NCI-H2171 treated with DMSO at 0.1 percent for 48 hours (cell line): ENCODE measurements around the gene PIGM.

Source experiments
- DNase-seq: peaks from one replicate; lab custom pipeline; 2025; lab: John Stamatoyannopoulos, UW

PIGM gene

DNA sequence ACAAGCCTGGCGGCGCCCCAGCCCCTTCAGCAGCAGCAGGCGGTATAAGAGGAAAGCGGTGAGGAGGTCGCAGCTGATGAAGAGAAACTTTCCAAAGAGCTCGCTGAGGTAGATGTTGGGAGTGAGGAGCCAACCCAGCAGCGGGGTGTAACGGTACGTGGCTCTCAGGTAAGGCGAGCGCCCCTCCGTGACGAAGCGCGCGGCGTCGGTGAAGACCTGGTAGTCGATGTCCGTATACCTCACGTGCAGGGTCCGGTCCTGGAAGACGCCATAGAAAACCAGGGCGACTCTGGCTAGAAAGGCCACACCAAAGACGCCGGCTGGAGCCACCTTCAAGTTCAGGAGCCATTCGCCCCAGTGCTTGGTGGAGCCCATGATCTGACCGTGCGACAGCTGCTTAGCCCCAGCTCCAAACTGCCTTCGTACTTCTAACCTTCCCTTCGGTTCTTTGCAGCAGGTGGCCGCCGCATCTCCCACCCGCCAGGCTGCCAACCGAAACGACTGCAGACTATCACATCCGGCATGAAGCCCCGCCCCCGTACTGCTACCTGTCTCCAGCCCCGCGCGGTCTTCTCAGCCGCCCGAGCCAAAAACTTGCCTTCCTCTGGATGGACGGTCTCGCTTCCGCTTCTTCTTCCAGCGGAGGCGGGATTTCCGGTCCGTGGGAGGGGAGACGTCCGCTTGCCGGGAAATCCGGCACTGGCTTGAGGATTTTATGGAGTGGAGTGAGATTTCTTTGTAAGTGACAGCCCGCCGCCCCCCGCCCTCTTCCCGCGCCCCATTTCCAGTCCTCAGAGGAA is at the start of gene PIGM:
Gene PIGM, minus strand, starts transcription at position 626 of the 800 bp plus-strand sequence. Its CDS starts 251 bp downstream, at position 375.
- peak; percentile 98 for DNase-seq

DNA sequence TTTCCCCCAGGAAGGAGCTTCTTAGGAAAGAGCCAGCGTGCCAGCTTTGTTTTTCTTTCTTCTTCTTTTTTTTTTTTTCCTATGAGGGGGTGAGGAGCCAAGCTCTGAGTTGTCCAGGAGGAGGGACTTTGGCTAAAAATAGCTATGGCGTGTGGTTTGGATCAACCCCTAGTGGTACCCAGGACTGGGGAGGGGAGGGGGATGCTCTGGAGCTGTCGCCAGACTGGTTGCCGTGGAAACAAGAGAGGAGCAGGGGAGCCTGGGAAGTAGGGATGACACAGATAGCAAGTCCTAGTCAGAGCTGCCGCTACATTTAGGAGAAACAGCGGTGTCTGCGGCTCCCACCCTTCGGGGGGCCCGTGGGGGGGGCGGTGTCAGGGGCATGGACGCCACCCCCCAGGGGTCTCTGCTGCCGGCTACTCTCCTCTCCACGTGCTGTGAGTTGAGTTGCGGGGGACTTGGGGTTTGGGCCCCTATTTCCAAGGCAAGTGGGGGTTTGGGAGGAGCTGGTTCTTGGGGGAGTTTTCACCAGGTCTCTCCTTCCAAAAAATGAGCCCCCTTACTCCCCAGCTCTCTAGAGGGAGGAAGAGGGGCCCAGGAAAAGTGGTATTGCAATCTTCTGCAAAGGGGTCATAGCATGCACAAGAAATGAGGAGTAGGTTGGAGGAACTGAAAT is 49.6 kb upstream of the PIGM start, which contains the start of gene KCNJ9:
Gene KCNJ9, plus strand, starts transcription at position 278 of the 676 bp plus-strand sequence. CDS start 2,493 bp downstream, outside the sequence.
- DNase-seq, result peak; percentile 68

GRCh38 chr1:160080381-160081100 is 48.8 kb upstream of the PIGM start:
- peak; percentile 38 for DNase-seq

DNA sequence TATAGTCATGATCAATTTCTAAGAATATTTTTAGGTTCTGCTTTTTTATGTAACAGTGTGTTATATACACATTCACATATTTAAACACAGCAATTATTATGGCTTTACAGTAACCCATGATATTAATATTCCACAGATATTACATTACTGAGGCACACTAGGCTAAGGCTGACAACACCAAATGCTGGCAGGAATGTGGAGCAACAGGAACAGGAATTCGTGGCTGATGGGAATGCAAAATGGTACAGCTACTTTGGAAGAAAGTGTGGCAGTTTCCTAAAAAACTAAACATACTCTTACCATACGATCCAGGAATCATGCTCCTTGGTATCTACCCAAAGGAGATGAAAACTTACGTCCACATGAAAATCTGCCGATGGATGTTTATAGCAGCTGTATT is 47.7 kb upstream of the PIGM start:
- no peak for DNase-seq

GRCh38 chr1:160078512-160079195 is 46.9 kb upstream of the PIGM start:
- DNase-seq, result no peak

DNA sequence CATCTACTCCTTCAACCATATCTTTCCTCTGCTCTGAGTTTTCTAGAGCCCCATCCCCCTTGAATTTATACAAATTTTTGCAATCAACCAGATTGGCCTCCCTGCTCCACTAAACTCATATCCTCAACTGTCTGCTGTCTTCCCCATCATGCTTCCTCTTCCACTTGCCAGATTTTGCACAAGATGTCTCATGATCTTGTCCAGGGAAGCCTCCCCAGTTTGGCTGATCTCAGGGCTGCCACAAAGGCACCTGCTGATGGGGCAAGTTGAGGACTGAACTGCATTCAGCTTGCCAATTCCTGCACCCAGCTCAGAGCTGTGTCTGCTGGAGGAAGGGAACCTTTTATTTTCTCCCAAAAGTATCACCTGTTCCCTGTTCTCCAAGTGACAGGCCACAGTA is 45.7 kb upstream of the PIGM start:
- no peak for DNase-seq

DNA sequence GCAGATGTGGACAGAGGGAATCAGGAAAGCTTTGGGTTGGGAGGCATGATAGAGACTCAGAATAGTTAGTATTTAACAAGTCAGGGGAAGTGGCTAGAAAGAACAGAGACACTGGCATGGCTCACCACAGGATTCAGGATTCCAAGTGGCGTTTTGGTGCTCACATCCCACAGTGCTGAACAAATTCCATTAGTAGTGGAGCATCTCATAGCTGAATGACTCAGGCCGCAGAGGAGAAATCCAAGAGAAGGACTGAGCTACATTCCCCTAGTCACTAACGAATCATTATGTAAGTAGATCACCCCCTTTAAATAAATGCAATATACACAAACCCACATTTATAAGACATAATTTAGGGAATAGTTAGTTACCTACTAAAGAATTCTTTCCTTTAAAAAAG is 44.5 kb upstream of the PIGM start:
- no peak for DNase-seq

GRCh38 chr1:160075836-160076235 is 44.0 kb upstream of the PIGM start:
- no peak for DNase-seq

GRCh38 chr1:160074865-160075264 is 43.1 kb upstream of the PIGM start:
- no peak for DNase-seq

GRCh38 chr1:160071289-160071688 is 39.5 kb upstream of the PIGM start:
- no peak for DNase-seq

GRCh38 chr1:160070243-160071163 is 38.7 kb upstream of the PIGM start:
- DNase-seq, result peak; percentile 77

DNA sequence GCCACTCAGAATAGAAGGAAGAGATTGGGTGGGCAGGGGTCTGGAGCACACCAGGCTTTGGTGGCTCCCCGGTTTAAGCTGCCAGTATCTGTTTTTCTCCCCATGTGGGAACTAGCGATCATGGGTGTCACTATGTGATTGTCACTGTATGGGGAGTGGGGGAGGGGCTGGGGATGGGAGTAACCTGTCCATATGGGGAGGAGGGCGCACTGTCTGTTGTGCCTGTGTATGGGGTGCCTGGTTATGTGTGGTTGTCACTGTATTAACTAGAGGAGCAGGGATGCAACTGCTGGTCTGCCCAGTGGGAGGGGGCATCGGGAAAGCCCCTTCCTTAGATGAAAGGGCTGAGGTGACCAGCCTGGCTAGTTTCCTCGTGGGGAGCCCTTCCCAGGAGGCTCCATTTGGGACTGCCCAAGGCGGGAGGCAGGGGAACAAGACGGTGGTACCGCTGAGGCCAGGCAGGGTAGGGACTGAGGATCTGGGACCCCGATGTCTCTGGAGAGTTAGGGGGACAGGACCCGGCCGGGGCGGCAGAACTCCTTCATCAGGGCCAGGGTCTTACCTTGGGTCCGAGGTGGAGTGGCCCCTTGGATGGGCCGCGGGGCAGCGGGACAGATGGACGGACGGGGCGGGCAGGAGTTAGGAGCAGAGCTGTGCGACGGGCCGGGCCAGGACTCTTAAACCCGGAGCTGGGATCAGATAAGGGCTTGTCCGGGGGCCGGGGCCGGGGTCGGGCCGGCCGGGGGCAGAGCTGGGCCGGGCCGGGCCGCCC is 37.9 kb upstream of the PIGM start, which contains the start of gene KCNJ10:
Gene KCNJ10, minus strand, starts transcription at position 701 of the 772 bp plus-strand sequence. CDS start 27,628 bp downstream, outside the sequence.
- no peak for DNase-seq

GRCh38 chr1:160068225-160068624 is 36.4 kb upstream of the PIGM start:
- no peak for DNase-seq

DNA sequence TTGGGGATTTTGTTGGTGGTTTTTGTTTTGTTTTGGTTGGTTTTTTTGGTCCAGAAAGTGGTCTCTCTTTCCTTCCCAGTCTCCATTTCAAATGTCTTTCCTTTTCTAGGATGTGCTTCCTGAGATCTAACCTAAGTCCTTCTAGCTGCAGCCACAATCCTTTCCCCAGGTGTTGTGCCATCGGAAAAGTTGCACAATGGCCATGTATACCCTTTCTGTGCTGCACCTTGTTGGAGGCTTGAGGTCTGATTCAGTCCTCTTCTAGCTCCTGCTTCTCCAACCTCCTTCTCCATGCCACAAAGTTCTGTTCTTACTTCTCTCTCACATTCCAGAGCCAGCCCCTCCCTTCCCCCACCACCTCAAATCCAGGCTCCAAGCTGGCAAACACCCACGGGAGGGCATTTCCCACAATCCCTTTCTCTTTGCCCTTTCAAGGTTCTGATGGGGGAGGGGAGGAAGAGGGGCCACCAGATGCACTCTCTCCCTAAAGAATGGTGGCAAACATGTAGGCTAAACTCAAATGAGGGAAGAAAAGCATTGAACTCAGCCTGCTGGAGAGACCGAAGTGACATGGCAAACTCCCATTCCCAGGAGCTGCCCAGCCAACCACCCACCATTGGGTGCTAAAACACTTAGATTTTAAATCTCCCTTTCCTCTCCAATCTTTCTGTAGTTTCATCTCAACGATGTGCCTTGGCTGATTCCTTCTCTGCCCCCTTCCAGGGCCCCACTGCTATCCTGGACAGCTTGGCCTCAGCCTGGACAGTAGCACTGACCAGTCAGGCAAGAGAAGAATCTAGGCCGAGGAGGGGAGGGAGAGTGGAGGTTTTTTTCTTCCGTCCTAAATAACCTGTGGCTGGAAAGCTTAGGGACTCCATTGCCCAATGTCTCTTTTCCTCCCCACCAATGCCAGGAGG is 35.3 kb upstream of the PIGM start:
- no peak for DNase-seq

- DNase-seq, result no peak
Measured at GRCh38 chr1:160064746-160065145, 33.0 kb upstream of the PIGM start.

DNA sequence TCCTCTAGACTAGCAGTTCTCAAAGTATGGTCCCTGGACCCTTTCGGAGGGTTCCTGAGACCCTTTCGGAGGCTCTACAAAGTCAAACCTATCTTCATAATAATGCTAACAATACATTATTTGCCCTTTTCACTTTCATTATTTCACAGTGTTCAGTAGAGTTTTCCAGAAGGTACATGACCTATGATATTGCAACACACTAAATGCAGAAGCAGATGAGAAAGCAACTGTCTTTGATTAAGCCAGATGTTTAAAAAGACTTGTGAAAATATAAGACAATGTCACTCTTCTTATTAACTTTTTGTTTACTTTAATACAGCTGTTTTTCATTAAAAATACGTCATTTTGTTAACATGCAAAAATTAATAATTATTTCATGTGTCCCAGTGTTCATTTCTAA is 32.4 kb upstream of the PIGM start:
- no peak for DNase-seq

GRCh38 chr1:160063176-160063575 is 31.4 kb upstream of the PIGM start:
- DNase-seq, result no peak

GRCh38 chr1:160062230-160062532 is 30.4 kb upstream of the PIGM start:
- DNase-seq, result no peak
